K562 (cell line): Measurements from ENCODE around the gene SLC7A6. TPM values are rescaled to one million over a fixed set of nuclear protein-coding genes. Genes with fewer than 3 reads are reported as not detected.

Experiments
- ATAC-seq: fragments of 200-7000 bp; cut with Tn5 transposase; 3 replicates; pipeline ENCODE4 v1.9.1; 2020; ENCODE audit warnings: moderate library complexity
- BruUV-seq: library from RNA; stranded (reverse); fragments of 400-500 nt; replicated peaks from 2 replicates; lab custom pipeline; 2021; lab: Mats Ljungman, UMichigan
- CTCF ChIA-PET: fragments of 300-600 bp; formaldehyde crosslinking; extraction: SDS; loops from one replicate; lab custom pipeline; 2021; ENCODE audit warnings: low intra/inter-chr PET ratio; lab: Yijun Ruan, JAX
- POLR2A ChIA-PET: fragments of 300-600, 350-650 bp; sonication (Branson Sonifier 250); formaldehyde crosslinking; extraction: SDS; loops from one replicate; lab custom pipeline; 2021; ENCODE audit warnings: antibody characterized with exemption, inconsistent platforms; lab: Yijun Ruan, JAX
- DNase-seq, 4 experiments: peaks; one replicate each; pipeline versions ENCODE4 v3.0.0 to v3.0.0-alpha.2; 2011 to 2018; ENCODE audit warnings: low spot score in 3 of 4, mixed read lengths in 3 of 4; ENCODE audit errors: extremely low read depth in 1 of 4
- FAIRE-seq: peaks from 2 replicates; lab custom pipeline; 2011; peaks lifted over from hg19 to GRCh38; lab: Jason Lieb, UNC
- H2AFZ ChIP-seq: 2 replicates; pipeline ENCODE4 v1.6.0; 2011; ENCODE audit warnings: low read depth, low read length, control low read depth, inconsistent platforms
- H3K27ac ChIP-seq: fragments of 200-600 bp; 3 replicates; pipeline ENCODE4 v1.8.0; 2011; ENCODE audit warnings: low read depth, mild to moderate bottlenecking, control low read depth, inconsistent platforms, low read length, moderate library complexity, mixed read lengths; ENCODE audit errors: extremely low read depth
- H3K27me3 ChIP-seq, 2 experiments: fragments of 300-600 bp in 1 of 2; 2 replicates in 1 of 2; 3 replicates in 1 of 2; pipeline versions ENCODE4 v1.6.0 to v1.8.0; 2011; ENCODE audit warnings: inconsistent platforms in 2 of 2, low read length in 2 of 2, mild to moderate bottlenecking in 1 of 2, mixed read lengths in 1 of 2, moderate library complexity in 1 of 2; ENCODE audit not compliant: control insufficient read depth in 2 of 2, insufficient read depth in 2 of 2
- H3K36me3 ChIP-seq: fragments of 300-600 bp; 3 replicates; pipeline ENCODE4 v1.8.0; 2011; ENCODE audit warnings: mild to moderate bottlenecking, low read length, inconsistent platforms; ENCODE audit not compliant: control insufficient read depth, insufficient read depth
- H3K4me1 ChIP-seq, 2 experiments: fragments of 200-600 bp in 1 of 2; replicated peaks in 1 of 2; 2 replicates in 1 of 2; 3 replicates in 1 of 2; pipeline versions ENCODE4 v1.5.1 to v1.8.0; 2011; ENCODE audit warnings: inconsistent platforms in 2 of 2, low read length in 2 of 2, mild to moderate bottlenecking in 1 of 2, mixed read lengths in 1 of 2, moderate library complexity in 1 of 2; ENCODE audit not compliant: control insufficient read depth in 2 of 2, insufficient read depth in 2 of 2
- H3K4me2 ChIP-seq: 2 replicates; pipeline ENCODE4 v1.6.1; 2011; ENCODE audit warnings: low read length, control low read depth, inconsistent platforms, mixed read lengths; ENCODE audit not compliant: insufficient read depth
- H3K4me3 ChIP-seq: fragments of 200-600 bp; sonication (generic), shearing (Covaris generic); 2 replicates; pipeline ENCODE4 v1.5.1; 2016; ENCODE audit warnings: control low read depth, inconsistent platforms
- H3K79me2 ChIP-seq: fragments of 200-600 bp; 3 replicates; pipeline ENCODE4 v1.8.0; 2011; ENCODE audit warnings: low read length, inconsistent platforms; ENCODE audit not compliant: control insufficient read depth, insufficient read depth
- H3K9ac ChIP-seq, 2 experiments: 2 replicates each; pipeline versions ENCODE4 v1.6.0 to v1.6.1; 2011; ENCODE audit warnings: low read depth in 2 of 2, low read length in 2 of 2, control low read depth in 1 of 2, inconsistent platforms in 1 of 2, mild to moderate bottlenecking in 1 of 2, mixed read lengths in 1 of 2; ENCODE audit not compliant: insufficient read depth in 1 of 2
- H3K9me1 ChIP-seq: one replicate; pipeline ENCODE4 v1.6.0; 2011; ENCODE audit warnings: inconsistent platforms, mild to moderate bottlenecking, low read length, moderate library complexity; ENCODE audit not compliant: control insufficient read depth, insufficient read depth
- H3K9me3 ChIP-seq: replicated peaks from 2 replicates; pipeline ENCODE4 v1.5.1; 2011; ENCODE audit warnings: low read depth, low read length, inconsistent platforms; ENCODE audit not compliant: control insufficient read depth, insufficient read depth
- H4K20me1 ChIP-seq: replicated peaks from 2 replicates; pipeline ENCODE4 v1.6.1; 2011; ENCODE audit warnings: low read length, inconsistent platforms, mixed read lengths; ENCODE audit not compliant: control insufficient read depth, insufficient read depth
- ETS2 ChIP-seq: IDR thresholded peaks from 2 replicates; pipeline ENCODE4 v1.6.1; 2016; ENCODE audit warnings: borderline replicate concordance, missing genetic modification characterization, mild to moderate bottlenecking, moderate library complexity, missing compliant biosample characterization; ENCODE audit not compliant: poor library complexity, severe bottlenecking
- HEY1 ChIP-seq: fragments of 250-450 bp; sonication (Bioruptor Pico); IDR thresholded peaks from 2 replicates; pipeline ENCODE4 v1.5.0; 2020; ENCODE audit warnings: mild to moderate bottlenecking, moderate library complexity, borderline replicate concordance
- HINFP ChIP-seq: fragments of 450-650 bp; conservative IDR thresholded peaks from 2 replicates; pipeline ENCODE4 v1.6.1; 2016; ENCODE audit warnings: missing genetic modification characterization, low read depth, mild to moderate bottlenecking, control low read depth, missing compliant biosample characterization
- MTA1 ChIP-seq: fragments of 450-650 bp; IDR thresholded peaks from 2 replicates; pipeline ENCODE4 v1.6.1; 2017; ENCODE audit warnings: borderline replicate concordance
- PREB ChIP-seq: sonication (generic); formaldehyde crosslinking; IDR thresholded peaks from 2 replicates; pipeline ENCODE4 v1.8.1; 2023; ENCODE audit warnings: mild to moderate bottlenecking, missing genetic modification reagents
- STAG1 ChIP-seq: sonication (generic); formaldehyde crosslinking; IDR thresholded peaks from 2 replicates; pipeline ENCODE4 v1.5.0; 2020; ENCODE audit warnings: missing genetic modification reagents, borderline replicate concordance
- ZBTB1 ChIP-seq: sonication (generic); formaldehyde crosslinking; IDR thresholded peaks from 2 replicates; pipeline ENCODE4 v1.8.1; 2023; ENCODE audit warnings: missing genetic modification reagents, low read depth, mild to moderate bottlenecking, borderline replicate concordance
- ZNF217 ChIP-seq: sonication (generic); formaldehyde crosslinking; IDR thresholded peaks from 2 replicates; pipeline ENCODE4 v1.8.0; 2022; ENCODE audit warnings: mild to moderate bottlenecking, missing genetic modification reagents
- ZNF239 ChIP-seq: fragments of 250-450 bp; sonication (Bioruptor Pico); IDR thresholded peaks from 2 replicates; pipeline ENCODE4 v1.4.0; 2020; ENCODE audit warnings: mild to moderate bottlenecking
- WGBS: fragments of 100-300 bp; shearing (Covaris generic); methylation state at CpG from one replicate; pipeline ENCODE4 v1.1.6; 2016; ENCODE audit warnings: low coverage, mixed read lengths; ENCODE audit not compliant: insufficient coverage; ENCODE audit errors: missing lambda C conversion rate; 5-methylcytosine and 5-hydroxymethylcytosine counted together
- in situ Hi-C: fragments of 300-500 bp; cut with MboI; formaldehyde crosslinking; loops from 4 replicates; pipeline ENCODE4 v1.15.0; 2018; ENCODE audit warnings: inconsistent platforms, mixed read lengths
- intact Hi-C: fragments of 100-400 bp; cut with micrococcal nuclease; formaldehyde crosslinking; loops from 2 replicates; pipeline ENCODE4 v1.14.2; 2022
- polyA plus RNA-seq, 8 experiments: library from polyadenylated mRNA; depleted of rRNA in 4 of 8; stranded (reverse) in 5 of 8; unstranded in 3 of 8; fragments of >200 nt; fragmentation: Nextera tagmentation in 2 of 8; fragmentation: Illumina TruSeq in 1 of 8; extraction: Ambion mirVana in 2 of 8; extraction: Trizol in 1 of 8; gene quantifications; 2 replicates each; pipeline versions ENCODE4 v1.2.1 to v1.2.3, GENCODE V29; 2011 to 2014; ENCODE audit warnings: inconsistent platforms in 1 of 8, missing spikeins in 1 of 8
- total RNA-seq, 7 experiments: library from RNA; depleted of rRNA in 6 of 7; stranded (reverse); fragments of >200 nt in 6 of 7; fragmentation: Illumina TruSeq in 2 of 7; extraction: Trizol in 2 of 7; gene quantifications; 2 replicates each; pipeline versions ENCODE4 v1.2.1 to v1.2.3, GENCODE V29; 2011 to 2021; ENCODE audit warnings: low replicate concordance in 1 of 7

SLC7A6 gene
- total and polyA plus RNA-seq, 9 of the 15 experiments (the other 6 are each of a cell fraction or from before 2014, with no cell fraction given) = 12.6 to 60.1 (median 29.8) TPM

DNA sequence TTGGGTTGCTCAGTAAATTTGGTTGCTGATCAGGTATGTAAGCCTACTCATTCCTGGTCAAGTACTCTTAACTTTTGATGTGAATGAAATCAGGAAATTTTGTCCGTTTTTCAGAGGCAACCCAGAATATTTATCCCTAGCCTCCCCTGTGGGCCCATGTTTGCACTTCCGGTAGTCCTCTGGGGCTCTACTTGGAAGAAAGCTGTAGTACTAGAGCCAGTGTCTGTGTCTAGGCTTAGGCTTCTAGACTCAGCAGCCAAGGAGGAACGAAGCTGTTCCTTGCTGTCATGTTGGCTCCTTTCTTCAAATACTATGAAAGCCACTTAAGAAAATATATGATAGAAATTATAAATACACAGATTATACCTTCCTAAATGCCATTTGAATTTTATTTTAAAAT lies 49.6 kb upstream of the SLC7A6 start:
- Histone ChIP-seq H3K27ac (no peak overlapping the region), H3K79me2 (peaks cover 37% of the 10 kb centered on the region), H4K20me1 (no peaks in the 10 kb centered on the region; the same call in 1 of the 2 replicates), H3K36me3 (peaks cover 40% of the 10 kb centered on the region), H3K9me3 (no peaks in the 10 kb centered on the region), H3K4me1 (peaks cover 0 to 2% of the 10 kb centered on the region in 2 experiments; a peak in 2 of 5 replicates), H3K4me2 (no peak overlapping the region), H3K9me1 (no peaks in the 10 kb centered on the region), H3K27me3 (no peaks in the 10 kb centered on the region), H3K4me3 (no peak overlapping the region), H2AFZ (no peak overlapping the region), H3K9ac (no peak overlapping the region)
- ATAC-seq = no peak
- no TSS peak for BruUV-seq
- 97% methylated on average over 3 of the region's 3 CpGs for WGBS
- in situ Hi-C loops (no loop called here), intact Hi-C loops (no loop called here)
- no peak for FAIRE-seq
- no peak for DNase-seq
- CTCF ChIA-PET = no interaction called here
- POLR2A ChIA-PET = interaction anchor here (1.3 kb wide), 1 partner anchor 130 kb away, joined by 3 read pairs; the partner anchor contains the start of gene NFATC3
- no peak for TF ChIP-seq MTA1
- no peak for TF ChIP-seq ZNF239 (CRISPR knock-in tag)

DNA sequence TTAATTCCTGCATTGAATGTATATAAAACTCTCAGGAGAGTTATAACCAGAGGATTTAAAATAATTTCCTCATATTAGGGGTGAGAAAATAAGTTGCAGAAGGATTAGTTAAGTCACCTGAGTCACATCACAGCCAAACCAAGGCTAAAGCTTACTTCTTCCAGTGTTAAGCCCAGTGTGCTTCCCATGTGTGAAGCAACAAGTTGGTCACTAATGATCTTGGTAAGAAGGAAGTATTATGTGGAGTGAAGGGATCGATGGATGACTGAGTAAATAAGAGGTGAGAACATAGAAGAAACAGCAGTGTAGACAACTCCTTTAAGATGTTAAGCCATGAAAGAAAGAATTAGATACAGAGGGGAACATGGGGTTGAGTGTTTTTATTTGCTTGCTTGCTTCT lies 49.0 kb upstream of the SLC7A6 start:
- Histone ChIP-seq H3K9ac (no peak overlapping the region), H4K20me1 (no peaks in the 10 kb centered on the region; the same call in 1 of the 2 replicates), H3K9me3 (no peaks in the 10 kb centered on the region), H3K79me2 (peaks cover 41% of the 10 kb centered on the region), H3K4me2 (no peak overlapping the region), H3K27me3 (no peaks in the 10 kb centered on the region), H3K4me3 (no peak overlapping the region), H3K27ac (no peak overlapping the region), H3K36me3 (peaks cover 46% of the 10 kb centered on the region), H3K9me1 (no peaks in the 10 kb centered on the region), H2AFZ (no peak overlapping the region), H3K4me1 (peaks cover 0 to 8% of the 10 kb centered on the region in 2 experiments; a peak in 2 of 5 replicates)
- in situ Hi-C loops = no loop called here
- intact Hi-C loops = no loop called here
- FAIRE-seq (no peak), ATAC-seq (no peak; the same call in 2 of the 3 replicates), DNase-seq (no peak)
- POLR2A ChIA-PET = no interaction called here
- BruUV-seq = no TSS peak
- CTCF ChIA-PET = no interaction called here
- TF ChIP-seq ZBTB1 (no peak), PREB (CRISPR knock-in tag) (no peak), HINFP (tag) (no peak), HEY1 (no peak), ZNF217 (CRISPR knock-in tag) (no peak), STAG1 (CRISPR knock-in tag) (no peak), ETS2 (tag) (no peak)
- WGBS = 94% methylated on average over 1 of the region's 1 CpG
